Ascending aorta (tissue), 2 donors: ENCODE results near the gene ARFGAP3. TPM values are rescaled to one million over a fixed set of nuclear protein-coding genes. Genes with fewer than 3 reads are reported as not detected.
"Not testable (repeated sequence)": the region's sequence is repeated elsewhere in the genome, so short reads cannot be mapped to it uniquely, and the experiment has no call there.

ENCODE experiments used
- DNase-seq, 2 donors: peaks; one replicate each; pipeline ENCODE4 v3.0.0-alpha.2; 2019; ENCODE audit warnings: low spot score in 2 of 2
- H3K27ac ChIP-seq, 2 donors: fragments of 200-600 bp; sonication (generic); one replicate each; pipeline ENCODE4 v1.5.1; 2016 to 2017; ENCODE audit warnings: mild to moderate bottlenecking in 1 of 2
- H3K27me3 ChIP-seq: fragments of 200-600 bp; sonication (generic); one replicate; pipeline ENCODE4 v1.5.1; 2017
- H3K36me3 ChIP-seq, 2 donors: fragments of 200-600 bp; sonication (generic); one replicate each; pipeline ENCODE4 v1.5.1; 2016
- H3K4me1 ChIP-seq, 2 donors: fragments of 200-600 bp; sonication (generic); one replicate each; pipeline ENCODE4 v1.5.1; 2016 to 2017; ENCODE audit warnings: mild to moderate bottlenecking in 1 of 2
- H3K4me3 ChIP-seq, 2 donors: fragments of 200-600 bp; sonication (generic); one replicate each; pipeline ENCODE4 v1.5.1; 2016 to 2017; ENCODE audit warnings: mild to moderate bottlenecking in 1 of 2
- H3K9me3 ChIP-seq, 2 donors: fragments of 200-600 bp; sonication (generic); one replicate each; pipeline ENCODE4 v1.5.1; 2016
- CTCF ChIP-seq, 3 experiments: fragments of 200-600 bp in 2 of 3; fragments of 450-650 bp in 1 of 3; sonication (generic) in 2 of 3; IDR thresholded peaks; one replicate each; pipeline ENCODE4 v1.5.1; 2016 to 2019; ENCODE audit warnings: antibody characterized with exemption in 3 of 3, mild to moderate bottlenecking in 1 of 3, moderate library complexity in 1 of 3
- intact Hi-C: fragments of 100-400 bp; cut with DNase I; formaldehyde crosslinking; loops from one replicate; pipeline ENCODE4 v1.15.1; 2023
- total RNA-seq: library from RNA; depleted of rRNA; stranded (reverse); fragments of >200 nt; gene quantifications from one replicate; pipeline ENCODE4 v1.1.0, GENCODE V29; 2016

ARFGAP3 gene
- total RNA-seq, 1 donor from 2014 or later: 21.6 TPM

- Histone ChIP-seq H3K36me3 (no peaks in the 10 kb centered on the region), H3K27ac (no peak overlapping the region), H3K4me1 (no peaks in the 10 kb centered on the region), H3K27me3 (no peaks in the 10 kb centered on the region), H3K4me3 (no peak overlapping the region), H3K9me3 (no peaks in the 10 kb centered on the region)
- DNase-seq: no peak
- intact Hi-C loops: loop anchor here (10.0 kb wide), 1 partner anchor 247 kb away; no protein-coding TSS in a partner anchor
- TF ChIP-seq CTCF (IDR thresholded peaks at IDR 0.05): no peak
Observed at GRCh38 chr22:42788021-42788420, 69.1 kb downstream of the ARFGAP3 start.

GRCh38 chr22:42787357-42787736, 69.7 kb downstream of the ARFGAP3 start:
- intact Hi-C loops: loop anchor here (10.0 kb wide), 1 partner anchor 247 kb away; no protein-coding TSS in a partner anchor
- TF ChIP-seq CTCF (IDR thresholded peaks at IDR 0.05): no peak
- Histone ChIP-seq H3K9me3 (no peaks in the 10 kb centered on the region), H3K27ac (no peak overlapping the region), H3K4me3 (no peak overlapping the region), H3K36me3 (no peaks in the 10 kb centered on the region), H3K27me3 (no peaks in the 10 kb centered on the region), H3K4me1 (no peaks in the 10 kb centered on the region)
- no peak for DNase-seq

- Histone ChIP-seq H3K9me3 (no peaks in the 10 kb centered on the region), H3K36me3 (no peaks in the 10 kb centered on the region), H3K27ac (no peak overlapping the region), H3K4me3 (no peak overlapping the region), H3K4me1 (no peaks in the 10 kb centered on the region), H3K27me3 (no peaks in the 10 kb centered on the region)
- TF ChIP-seq CTCF (IDR thresholded peaks at IDR 0.05): no peak
- no peak for DNase-seq
- intact Hi-C loops: loop anchor here (10.0 kb wide), 1 partner anchor 248 kb away; no protein-coding TSS in a partner anchor
Observed at GRCh38 chr22:42786606-42787356, 70.3 kb downstream of the ARFGAP3 start.

GRCh38 chr22:42785706-42786499, 71.2 kb downstream of the ARFGAP3 start:
- Histone ChIP-seq H3K27me3 (no peaks in the 10 kb centered on the region), H3K27ac (no peak overlapping the region), H3K4me1 (no peaks in the 10 kb centered on the region), H3K9me3 (no peaks in the 10 kb centered on the region), H3K4me3 (no peak overlapping the region), H3K36me3 (no peaks in the 10 kb centered on the region)
- no peak for DNase-seq
- intact Hi-C loops: loop anchor here (10.0 kb wide), 1 partner anchor 249 kb away; no protein-coding TSS in a partner anchor
- no peak for TF ChIP-seq CTCF (IDR thresholded peaks at IDR 0.05)

GRCh38 chr22:42782306-42782705, 74.8 kb downstream of the ARFGAP3 start:
- intact Hi-C loops: loop anchor here (10.0 kb wide), 1 partner anchor 252 kb away; no protein-coding TSS in a partner anchor
- H3K27me3 ChIP-seq: not testable (repeated sequence)

GRCh38 chr22:42780070-42780540, 77.0 kb downstream of the ARFGAP3 start:
- no peak for DNase-seq
- H3K27me3 ChIP-seq: no peaks in the 10 kb centered on the region
- intact Hi-C loops: loop anchor here (10.0 kb wide), 1 partner anchor 255 kb away; no protein-coding TSS in a partner anchor
- H3K36me3 ChIP-seq: no peaks in the 10 kb centered on the region
- H3K27ac ChIP-seq: no peak overlapping the region
- H3K4me1 ChIP-seq: peaks cover 0 to 2% of the 10 kb centered on the region in 2 donors
- no peak overlapping the region for H3K4me3 ChIP-seq
- no peaks in the 10 kb centered on the region for H3K9me3 ChIP-seq
- peak; percentile 77 to 85 (median 82) for TF ChIP-seq CTCF (IDR thresholded peaks at IDR 0.05)

More at GRCh38 chr22:42782306-42782705, 74.8 kb downstream of the ARFGAP3 start:
- H3K36me3 ChIP-seq, H3K4me3 ChIP-seq, DNase-seq, H3K9me3 ChIP-seq, H3K4me1 ChIP-seq, H3K27ac ChIP-seq: not testable (repeated sequence)
